Omental fat pad (tissue), 4 donors: ENCODE data around the gene IPP. TPM values are rescaled to one million over a fixed set of nuclear protein-coding genes. Genes with fewer than 3 reads are reported as not detected.
"Not testable (repeated sequence)": the region's sequence is repeated elsewhere in the genome, so short reads cannot be mapped to it uniquely, and the experiment has no call there.

Experiments
- ATAC-seq: fragments of 150-250 bp; one replicate; pipeline ENCODE4 v1.9.1; 2016; ENCODE audit warnings: mild to moderate bottlenecking, moderate library complexity; ENCODE audit not compliant: low FRiP score
- DNase-seq: peaks from one replicate; pipeline ENCODE4 v3.0.0-alpha.2; 2019; ENCODE audit warnings: low spot score
- total RNA-seq, 4 donors: library from RNA; depleted of rRNA; stranded (reverse); fragments of >200 nt; gene quantifications; one replicate each; pipeline ENCODE4 v1.1.0, GENCODE V29; 2016
- TF ChIP-seq, protein P1 (sequence below), 3 donors: fragments of 450-650 bp; IDR thresholded peaks; one replicate each; pipeline ENCODE4 v1.5.1; 2016 to 2017; ENCODE audit warnings: antibody characterized with exemption in 3 of 3, mild to moderate bottlenecking in 3 of 3, moderate library complexity in 2 of 3

Gene IPP
- total RNA-seq, 4 donors from 2014 or later: 4.1 to 12.0 (median 7.7) TPM

DNA sequence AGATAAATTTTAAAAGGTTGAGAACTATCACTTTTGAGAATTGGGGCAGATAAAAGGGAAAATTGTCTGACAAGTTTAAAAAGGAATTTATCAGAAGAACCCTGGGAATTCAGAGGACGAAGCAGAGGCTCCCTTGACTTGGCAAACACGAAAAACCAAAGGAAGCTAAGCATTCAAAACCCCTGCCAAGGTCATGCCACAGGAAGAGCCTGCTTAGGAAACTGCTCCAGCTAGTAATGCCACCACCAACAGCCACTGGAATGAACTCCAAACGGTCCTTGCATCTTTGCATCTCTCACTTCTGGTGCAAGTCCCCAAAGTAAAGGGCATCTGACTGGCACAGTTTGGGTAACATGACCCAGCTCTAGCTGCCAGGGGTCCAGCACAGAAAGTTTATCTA is 71.3 kb downstream of the IPP start:
- TF ChIP-seq, protein P1, sequence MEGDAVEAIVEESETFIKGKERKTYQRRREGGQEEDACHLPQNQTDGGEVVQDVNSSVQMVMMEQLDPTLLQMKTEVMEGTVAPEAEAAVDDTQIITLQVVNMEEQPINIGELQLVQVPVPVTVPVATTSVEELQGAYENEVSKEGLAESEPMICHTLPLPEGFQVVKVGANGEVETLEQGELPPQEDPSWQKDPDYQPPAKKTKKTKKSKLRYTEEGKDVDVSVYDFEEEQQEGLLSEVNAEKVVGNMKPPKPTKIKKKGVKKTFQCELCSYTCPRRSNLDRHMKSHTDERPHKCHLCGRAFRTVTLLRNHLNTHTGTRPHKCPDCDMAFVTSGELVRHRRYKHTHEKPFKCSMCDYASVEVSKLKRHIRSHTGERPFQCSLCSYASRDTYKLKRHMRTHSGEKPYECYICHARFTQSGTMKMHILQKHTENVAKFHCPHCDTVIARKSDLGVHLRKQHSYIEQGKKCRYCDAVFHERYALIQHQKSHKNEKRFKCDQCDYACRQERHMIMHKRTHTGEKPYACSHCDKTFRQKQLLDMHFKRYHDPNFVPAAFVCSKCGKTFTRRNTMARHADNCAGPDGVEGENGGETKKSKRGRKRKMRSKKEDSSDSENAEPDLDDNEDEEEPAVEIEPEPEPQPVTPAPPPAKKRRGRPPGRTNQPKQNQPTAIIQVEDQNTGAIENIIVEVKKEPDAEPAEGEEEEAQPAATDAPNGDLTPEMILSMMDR (IDR thresholded peaks at IDR 0.05): no peak
- ATAC-seq (no peak), DNase-seq (no peak)

DNA sequence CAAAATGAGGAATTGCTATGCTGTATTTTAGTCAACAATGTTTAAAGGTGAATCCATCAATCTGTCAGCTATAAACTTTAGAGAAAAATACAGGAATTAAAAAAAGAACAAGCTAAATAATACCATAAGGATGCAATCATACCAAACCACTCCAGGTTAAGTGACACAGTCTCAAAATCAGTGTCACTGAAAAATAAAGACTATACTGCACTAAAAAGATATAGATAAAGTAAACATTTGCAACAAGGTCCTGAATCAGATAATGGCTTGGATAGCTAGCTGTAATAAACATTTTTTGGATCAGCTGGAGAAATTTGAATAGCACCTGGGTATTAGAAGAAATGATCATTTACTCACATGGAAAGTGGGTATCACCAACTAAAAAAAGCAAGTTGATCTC is 72.0 kb downstream of the IPP start:
- DNase-seq: no peak

DNA sequence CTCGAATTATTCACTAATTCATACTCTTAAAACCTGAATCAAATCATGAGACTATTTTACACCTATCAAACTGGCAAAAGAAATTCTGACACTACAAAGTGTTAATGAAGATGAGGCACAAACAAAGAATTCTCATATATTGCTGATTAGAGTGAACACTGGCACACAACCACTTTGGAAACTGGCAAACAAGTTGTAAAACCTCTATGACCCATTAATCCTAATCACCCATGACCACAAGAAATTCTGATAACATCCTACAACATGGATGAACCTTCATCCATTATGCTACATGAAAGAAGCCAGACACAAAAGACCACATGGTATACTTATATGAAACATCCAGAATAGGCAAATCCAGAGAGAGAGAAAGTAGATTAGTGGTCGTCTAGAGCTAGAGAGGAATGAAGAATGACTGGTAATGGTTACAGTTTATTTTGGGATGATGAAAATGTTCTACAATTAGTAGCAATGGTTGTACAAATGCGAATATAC is 72.7 kb downstream of the IPP start:
- TF ChIP-seq, protein P1 (IDR thresholded peaks at IDR 0.05): no peak
- DNase-seq (no peak), ATAC-seq (no peak)

More for the DNA sequence above, 72.0 kb downstream of the IPP start:
- TF ChIP-seq, protein P1 (IDR thresholded peaks at IDR 0.05): no peak
- ATAC-seq: no peak

DNA sequence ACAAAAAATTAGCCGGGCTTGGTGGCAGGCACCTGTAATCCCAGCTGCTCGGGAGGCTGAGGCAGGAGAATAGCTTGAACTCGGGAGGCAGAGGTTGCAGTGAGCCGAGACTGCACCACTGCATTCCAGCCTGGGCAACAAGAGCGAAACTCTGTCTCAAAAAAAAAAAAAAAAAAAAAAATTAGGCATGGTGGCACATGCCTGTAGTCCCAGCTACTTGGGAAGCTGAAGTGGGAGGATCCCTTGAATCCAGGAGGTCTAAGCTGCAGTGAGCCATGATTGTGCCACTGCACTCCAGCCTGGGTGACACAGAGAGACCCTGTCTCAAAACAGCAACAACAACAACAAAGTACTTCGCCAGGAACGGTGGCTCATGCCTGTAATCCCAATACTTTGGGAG is 73.9 kb downstream of the IPP start:
- DNase-seq, ATAC-seq: not testable (repeated sequence)

DNA sequence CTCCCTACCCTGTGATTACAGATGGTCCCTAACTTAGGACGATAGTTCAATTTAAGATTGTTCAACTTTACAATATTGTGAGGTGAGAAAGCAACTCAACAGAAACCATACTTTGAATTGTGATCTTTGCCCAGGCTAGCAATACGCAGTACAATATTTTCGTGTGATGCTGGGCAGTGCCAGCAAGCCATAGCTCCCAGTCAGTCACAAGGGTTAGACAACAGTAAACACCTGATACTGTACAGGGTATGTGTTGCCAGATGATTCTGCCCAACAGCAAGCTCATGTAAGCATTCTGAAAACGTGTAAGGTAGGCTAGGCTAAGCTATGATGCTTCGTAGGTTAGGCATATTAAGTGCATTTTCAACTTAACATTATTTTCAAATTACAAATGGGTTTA is 76.0 kb downstream of the IPP start:
- DNase-seq: no peak
- ATAC-seq: no peak
- TF ChIP-seq, protein P1 (IDR thresholded peaks at IDR 0.05): no peak

DNA sequence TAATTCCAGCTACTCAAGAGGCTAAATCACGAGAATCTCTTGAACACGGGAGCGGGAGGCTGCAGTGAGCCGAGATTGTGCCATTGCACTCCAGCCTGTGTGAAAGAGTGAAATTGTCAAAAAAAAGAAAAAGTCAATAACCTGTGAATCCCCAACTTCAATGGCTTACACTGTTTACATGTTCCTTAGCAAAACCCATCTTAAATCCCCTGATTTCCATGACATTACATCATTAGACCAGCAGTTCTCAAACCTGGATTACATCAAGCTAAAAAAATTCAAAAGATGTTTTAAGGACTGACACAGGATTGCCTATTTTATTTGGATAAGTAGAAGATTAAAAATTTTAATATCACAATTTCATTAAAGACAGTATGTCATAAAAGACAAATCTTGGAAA is 76.5 kb downstream of the IPP start:
- TF ChIP-seq, protein P1 (IDR thresholded peaks at IDR 0.05): no peak
- ATAC-seq (no peak), DNase-seq (no peak)

DNA sequence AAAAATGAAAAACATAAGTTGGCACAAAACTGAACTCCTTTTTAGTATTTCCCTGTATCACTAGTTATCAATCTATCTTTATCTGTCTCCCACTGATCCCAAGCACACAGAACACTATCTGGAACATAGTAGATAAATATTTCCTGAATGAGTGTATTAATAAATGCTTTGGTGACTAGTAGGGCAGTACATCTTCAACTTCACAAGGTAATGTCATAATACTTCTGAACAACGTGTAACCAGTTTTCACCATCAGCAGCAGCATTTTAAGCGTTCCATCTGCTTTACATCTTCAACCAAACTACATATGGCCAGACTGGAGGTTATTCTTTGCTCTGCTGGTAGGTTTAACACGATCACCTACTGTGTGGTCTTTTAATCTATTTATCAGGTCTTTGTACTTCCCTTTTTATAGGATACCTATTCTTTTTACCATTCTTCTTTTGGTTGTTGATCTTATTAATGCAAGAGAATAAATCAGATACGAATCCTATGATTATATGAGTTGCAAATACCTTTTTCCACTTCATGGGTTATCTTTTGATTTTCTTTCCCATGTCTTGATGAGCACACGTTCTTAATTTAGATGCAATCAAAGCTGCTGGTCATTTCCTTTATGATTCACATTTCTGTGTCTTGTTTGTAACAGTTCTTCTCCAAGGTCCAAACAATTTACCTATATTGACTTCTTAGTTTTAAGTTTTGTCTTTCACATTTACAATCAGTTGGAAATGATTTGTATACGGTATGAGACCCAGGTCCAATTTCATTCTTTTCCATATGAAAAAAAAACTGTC is 80.4 kb downstream of the IPP start:
- ATAC-seq (no peak), DNase-seq (no peak)
- TF ChIP-seq, protein P1 (IDR thresholded peaks at IDR 0.05): no peak
